HepG2 (cell line): ENCODE data around the gene FOSB. TPM values are rescaled to one million over a fixed set of nuclear protein-coding genes. Genes with fewer than 3 reads are reported as not detected.
A peak's percentile ranks its signal among the peaks of the same experiment; 100 is the strongest.

ENCODE experiments used
- DZIP1 ChIP-seq: sonication (generic); formaldehyde crosslinking; IDR thresholded peaks from 2 replicates; pipeline ENCODE4 v1.5.0; 2020; ENCODE audit warnings: mild to moderate bottlenecking, missing genetic modification reagents
- FOSL2 ChIP-seq: sonication (generic); formaldehyde crosslinking; IDR thresholded peaks from 2 replicates; pipeline ENCODE4 v1.4.0; 2020; ENCODE audit warnings: missing genetic modification reagents
- NAIF1 ChIP-seq: sonication (generic); formaldehyde crosslinking; IDR thresholded peaks from 2 replicates; pipeline ENCODE4 v1.5.0; 2020; ENCODE audit warnings: mild to moderate bottlenecking, missing genetic modification reagents, borderline replicate concordance
- PHB2 ChIP-seq: fragments of 450-650 bp; IDR thresholded peaks from 2 replicates; pipeline ENCODE4 v1.6.1; 2018; ENCODE audit not compliant: partially characterized antibody
- RXRB ChIP-seq: IDR thresholded peaks from 2 replicates; pipeline ENCODE4 v1.6.1; 2016; ENCODE audit warnings: borderline replicate concordance, missing genetic modification reagents, missing compliant biosample characterization
- THAP11 ChIP-seq: IDR thresholded peaks from 2 replicates; pipeline ENCODE4 v1.6.1; 2016; ENCODE audit warnings: missing biosample characterization, missing genetic modification reagents
- TMF1 ChIP-seq: sonication (generic); formaldehyde crosslinking; IDR thresholded peaks from 2 replicates; pipeline ENCODE4 v1.8.1; 2022; ENCODE audit warnings: low read depth, missing genetic modification reagents
- TRIM22 ChIP-seq: fragments of 450-650 bp; IDR thresholded peaks from 2 replicates; pipeline ENCODE4 v1.6.1; 2017
- ZBTB37 ChIP-seq: sonication (generic); formaldehyde crosslinking; IDR thresholded peaks from 2 replicates; pipeline ENCODE4 v1.4.0; 2020; ENCODE audit warnings: mild to moderate bottlenecking, missing genetic modification reagents
- ZKSCAN5 ChIP-seq: sonication (generic); formaldehyde crosslinking; IDR thresholded peaks from 2 replicates; pipeline ENCODE4 v1.5.1; 2020; ENCODE audit warnings: mild to moderate bottlenecking, missing genetic modification reagents
- ZNF274 ChIP-seq: sonication (generic); formaldehyde crosslinking; IDR thresholded peaks from 2 replicates; pipeline ENCODE4 v1.5.1; 2020; ENCODE audit warnings: mild to moderate bottlenecking, missing genetic modification reagents
- ZNF276 ChIP-seq: sonication (generic); formaldehyde crosslinking; IDR thresholded peaks from 2 replicates; pipeline ENCODE4 v1.4.0; 2020; ENCODE audit warnings: mild to moderate bottlenecking, low read depth, missing genetic modification reagents
- ZNF383 ChIP-seq: sonication (generic); formaldehyde crosslinking; IDR thresholded peaks from 2 replicates; pipeline ENCODE4 v1.4.0; 2020; ENCODE audit warnings: missing genetic modification reagents, mild to moderate bottlenecking, borderline replicate concordance
- ZNF580 ChIP-seq: IDR thresholded peaks from 2 replicates; pipeline ENCODE4 v1.6.1; 2016; ENCODE audit warnings: low read depth, borderline replicate concordance
- ZNF770 ChIP-seq: sonication (generic); formaldehyde crosslinking; IDR thresholded peaks from 2 replicates; pipeline ENCODE4 v1.5.0; 2020; ENCODE audit warnings: mild to moderate bottlenecking, missing genetic modification reagents
- ZNF776 ChIP-seq: sonication (generic); formaldehyde crosslinking; IDR thresholded peaks from 2 replicates; pipeline ENCODE4 v1.4.0; 2020; ENCODE audit warnings: mild to moderate bottlenecking, missing genetic modification reagents
- ZUFSP ChIP-seq: sonication (generic); formaldehyde crosslinking; IDR thresholded peaks from 2 replicates; pipeline ENCODE4 v1.9.0; 2021; ENCODE audit warnings: missing genetic modification reagents, mild to moderate bottlenecking, borderline replicate concordance
- polyA plus RNA-seq, 8 experiments: library from polyadenylated mRNA; depleted of rRNA in 3 of 8; stranded (reverse) in 7 of 8; unstranded in 1 of 8; fragments of >200 nt; fragmentation: Illumina TruSeq in 4 of 8; extraction: Trizol in 4 of 8; gene quantifications; 2 replicates each; pipeline versions ENCODE4 v1.2.1 to v1.2.3, GENCODE V29; 2011 to 2016; ENCODE audit warnings: low read depth in 4 of 8, missing spikeins in 1 of 8, mixed read lengths in 1 of 8; ENCODE audit not compliant: insufficient read depth in 1 of 8
- total RNA-seq, 5 experiments: library from RNA; depleted of rRNA; stranded (reverse); fragments of >200 nt; fragmentation: Illumina TruSeq; extraction: Trizol; gene quantifications; 2 replicates each; pipeline ENCODE4 v1.2.3, GENCODE V29; 2016; ENCODE audit warnings: low read depth in 1 of 5

FOSB gene
- total and polyA plus RNA-seq, 2 of the 13 experiments (the other 11 are each of a cell fraction or from before 2014, with no cell fraction given), result 2.8 to 6.0 TPM

GRCh38 chr19:45439569-45440258 is 28.1 kb upstream of the FOSB start (continued):
- TF ChIP-seq NAIF1 (CRISPR knock-in tag) (no peak), RXRB (CRISPR knock-in tag) (no peak), ZBTB37 (no peak), ZNF580 (peak; percentile 41; the same call in 1 of the 2 replicates), TRIM22 (no peak), TMF1 (CRISPR knock-in tag) (no peak), ZKSCAN5 (CRISPR knock-in tag) (no peak), ZUFSP (CRISPR knock-in tag) (no peak), ZNF276 (no peak), ZNF383 (CRISPR knock-in tag) (no peak), THAP11 (peak; percentile 58), FOSL2 (CRISPR knock-in tag) (peak; percentile 54; the same call in 1 of the 2 replicates), PHB2 (no peak), DZIP1 (CRISPR knock-in tag) (no peak), ZNF770 (CRISPR knock-in tag) (peak; percentile 30; the same call in 1 of the 2 replicates), ZNF274 (0 out of 2 replicates have a peak, but pooled peaks have one; percentile 39), ZNF776 (CRISPR knock-in tag) (peak; percentile 56; the same call in 1 of the 2 replicates)
